Cerebellar cortex (tissue), 1 donor: ENCODE results near the gene TMEM198.
A peak's percentile ranks its signal among the peaks of the same experiment; 100 is the strongest.

Experiments used
- DNase-seq: peaks from one replicate; pipeline ENCODE4 v3.0.0-alpha.2; 2015; ENCODE audit warnings: low spot score

Gene TMEM198

GRCh38 chr2:219578811-219579613 is 35.2 kb downstream of the TMEM198 start:
- no peak for DNase-seq

GRCh38 chr2:219581346-219581745 is 37.5 kb downstream of the TMEM198 start:
- no peak for DNase-seq

GRCh38 chr2:219591091-219591490 is 47.3 kb downstream of the TMEM198 start:
- DNase-seq: no peak

- no peak for DNase-seq
These were observed 48.9 kb downstream of the TMEM198 start for GRCh38 chr2:219592736-219593135.

- DNase-seq: no peak
These were observed 49.3 kb downstream of the TMEM198 start for GRCh38 chr2:219593154-219593553.

GRCh38 chr2:219595256-219595655 is 51.4 kb downstream of the TMEM198 start:
- no peak for DNase-seq

GRCh38 chr2:219596954-219597551 is 53.2 kb downstream of the TMEM198 start:
- no peak for DNase-seq

GRCh38 chr2:219597552-219598307 is 53.9 kb downstream of the TMEM198 start, which contains the start of gene STK11IP:
STK11IP (plus strand) TSS chr2:219597857; CDS start chr2:219598120, 263 bp downstream.
- DNase-seq: peak; percentile 97

- no peak for DNase-seq
These were observed 54.7 kb downstream of the TMEM198 start for GRCh38 chr2:219598308-219599078.
